ENCODE data around the gene RNASEL. TPM values are rescaled to one million over a fixed set of nuclear protein-coding genes. Genes with fewer than 3 reads are reported as not detected.

RNASEL gene
- total RNA-seq, 4 donors from 2014 or later, result 6.1 to 8.0 (median 7.1) TPM

DNA sequence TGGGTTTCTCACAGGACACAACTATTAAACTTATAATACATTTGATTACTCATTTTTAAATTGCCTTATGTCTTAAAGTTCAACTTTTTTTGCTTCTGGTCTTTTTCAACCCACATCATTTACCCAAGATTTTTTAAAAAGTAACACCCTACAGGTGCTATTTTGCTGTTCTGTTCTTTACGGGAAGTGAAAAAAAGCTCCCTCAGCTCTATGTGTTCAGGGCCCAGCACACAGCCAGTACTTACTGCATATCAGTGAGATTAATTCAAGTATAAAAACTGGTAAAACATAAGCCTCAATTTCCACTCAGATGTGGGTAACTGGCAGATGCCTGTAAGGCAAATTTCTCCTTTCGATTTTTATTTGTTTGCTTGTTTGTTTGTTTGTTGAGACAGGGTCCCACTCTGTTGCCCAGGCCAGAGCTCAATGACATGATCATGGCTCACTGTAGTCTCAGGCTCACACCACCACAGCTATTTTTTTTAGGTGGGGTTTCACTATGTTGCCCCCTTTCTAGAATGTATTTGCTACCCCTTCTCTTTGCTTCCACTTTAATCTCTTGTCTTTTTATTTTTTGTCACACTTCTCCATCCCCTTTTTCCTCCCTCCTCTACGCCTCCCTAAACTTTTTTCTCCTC is 20.3 kb downstream of the RNASEL start:
- H3K4me3 ChIP-seq (ENCODE audit: low read depth, poor library complexity, severe bottlenecking), result no peak overlapping the region
- no peak for TF ChIP-seq POLR2A (IDR thresholded peaks at IDR 0.05)
- TF ChIP-seq, protein P1, sequence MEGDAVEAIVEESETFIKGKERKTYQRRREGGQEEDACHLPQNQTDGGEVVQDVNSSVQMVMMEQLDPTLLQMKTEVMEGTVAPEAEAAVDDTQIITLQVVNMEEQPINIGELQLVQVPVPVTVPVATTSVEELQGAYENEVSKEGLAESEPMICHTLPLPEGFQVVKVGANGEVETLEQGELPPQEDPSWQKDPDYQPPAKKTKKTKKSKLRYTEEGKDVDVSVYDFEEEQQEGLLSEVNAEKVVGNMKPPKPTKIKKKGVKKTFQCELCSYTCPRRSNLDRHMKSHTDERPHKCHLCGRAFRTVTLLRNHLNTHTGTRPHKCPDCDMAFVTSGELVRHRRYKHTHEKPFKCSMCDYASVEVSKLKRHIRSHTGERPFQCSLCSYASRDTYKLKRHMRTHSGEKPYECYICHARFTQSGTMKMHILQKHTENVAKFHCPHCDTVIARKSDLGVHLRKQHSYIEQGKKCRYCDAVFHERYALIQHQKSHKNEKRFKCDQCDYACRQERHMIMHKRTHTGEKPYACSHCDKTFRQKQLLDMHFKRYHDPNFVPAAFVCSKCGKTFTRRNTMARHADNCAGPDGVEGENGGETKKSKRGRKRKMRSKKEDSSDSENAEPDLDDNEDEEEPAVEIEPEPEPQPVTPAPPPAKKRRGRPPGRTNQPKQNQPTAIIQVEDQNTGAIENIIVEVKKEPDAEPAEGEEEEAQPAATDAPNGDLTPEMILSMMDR (IDR thresholded peaks at IDR 0.05), result no peak
- DNase-seq (ENCODE audit: low spot score in 2 of 2), result no peak
- 85 to 96% methylated on average over 3 of the region's 3 CpGs for WGBS, 2 donors
- intact Hi-C loops (cut with DNase I; ENCODE audit: low total_unique reads), result no loop called here

DNA sequence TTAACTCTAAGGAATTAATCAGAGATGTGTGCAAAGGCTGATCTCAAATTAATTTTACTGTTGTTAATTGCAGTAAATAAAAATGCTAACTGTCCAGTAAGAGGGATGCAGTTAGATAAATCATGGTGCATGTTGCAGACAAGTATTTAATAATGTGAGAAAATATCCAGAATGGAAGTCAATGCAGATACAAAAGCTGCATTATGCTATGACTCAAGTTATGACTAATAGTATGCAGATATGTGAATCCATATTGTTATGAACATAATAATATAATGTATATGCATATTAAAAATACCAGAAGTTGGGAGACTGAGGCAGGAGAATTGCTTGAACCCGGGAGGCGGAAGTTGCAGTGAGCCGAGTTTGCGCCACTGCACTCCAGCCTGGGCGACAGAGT is 21.4 kb downstream of the RNASEL start:
- TF ChIP-seq, protein P1 (IDR thresholded peaks at IDR 0.05), result no peak
- no peak for TF ChIP-seq POLR2A (IDR thresholded peaks at IDR 0.05)
- no peak for DNase-seq (ENCODE audit: low spot score in 2 of 2)
- WGBS, 2 donors, result 90 to 96% methylated on average over 5 of the region's 5 CpGs
- H3K4me3 ChIP-seq (ENCODE audit: low read depth, poor library complexity, severe bottlenecking), result no peak overlapping the region
- intact Hi-C loops (cut with DNase I; ENCODE audit: low total_unique reads), result no loop called here

DNA sequence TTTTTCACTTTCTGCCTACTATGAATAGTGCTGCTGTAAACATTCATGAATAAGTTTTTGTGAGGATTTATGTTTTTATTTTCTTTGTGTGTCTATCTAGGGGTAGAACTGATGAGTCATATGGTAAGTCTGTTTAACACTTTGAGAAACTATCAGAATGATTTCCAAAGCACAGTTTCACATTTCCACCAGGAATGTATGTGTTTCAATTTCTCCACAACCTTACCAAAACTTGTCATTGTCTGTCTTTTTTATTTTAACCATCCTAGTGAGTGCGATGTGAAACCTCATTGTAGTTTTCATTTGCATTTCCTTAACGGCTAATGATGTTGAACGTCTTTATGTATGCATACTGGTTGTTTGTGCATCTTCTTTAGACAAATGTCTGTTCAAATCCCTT is 23.5 kb downstream of the RNASEL start:
- no peak for DNase-seq (ENCODE audit: low spot score in 2 of 2)
- H3K4me3 ChIP-seq (ENCODE audit: low read depth, poor library complexity, severe bottlenecking), result no peak overlapping the region
- 88 to 92% methylated on average over 3 of the region's 3 CpGs for WGBS, 2 donors
- intact Hi-C loops (cut with DNase I; ENCODE audit: low total_unique reads), result no loop called here
- TF ChIP-seq, protein P1 (IDR thresholded peaks at IDR 0.05), result no peak
- no peak for TF ChIP-seq POLR2A (IDR thresholded peaks at IDR 0.05)

DNA sequence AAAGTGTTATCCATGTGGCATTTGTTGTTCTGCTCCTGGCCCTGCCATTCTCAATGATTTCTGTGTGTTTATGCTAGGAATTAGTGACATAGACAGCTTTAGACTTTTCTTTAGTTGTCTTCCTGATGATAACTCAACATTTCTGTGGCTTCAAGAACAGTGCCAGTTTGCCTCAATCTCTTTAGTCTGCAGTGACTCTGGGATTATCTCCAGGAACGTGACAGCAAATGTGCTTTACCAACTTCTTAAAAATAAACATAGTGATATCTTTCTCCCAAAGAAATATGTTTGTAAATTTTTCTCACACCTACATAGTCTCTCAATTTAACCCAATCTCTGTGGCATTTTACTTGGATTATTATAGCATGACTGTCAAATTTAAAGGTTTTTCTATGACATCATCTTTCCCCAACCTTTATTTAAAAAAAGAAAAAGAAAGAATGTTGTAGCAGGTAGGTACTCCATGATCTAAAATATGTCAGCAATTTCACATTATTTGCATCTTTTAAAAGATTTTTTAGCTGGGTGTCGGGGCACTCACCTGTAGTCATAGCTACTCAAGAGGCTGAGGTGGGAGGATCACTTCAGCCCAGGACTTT is 24.6 kb downstream of the RNASEL start:
- H3K4me3 ChIP-seq (ENCODE audit: low read depth, poor library complexity, severe bottlenecking), result no peak overlapping the region
- WGBS, 2 donors, result 69 to 70% methylated on average over 2 of the region's 2 CpGs
- no peak for DNase-seq (ENCODE audit: low spot score in 2 of 2)
- no peak for TF ChIP-seq POLR2A (IDR thresholded peaks at IDR 0.05)
- TF ChIP-seq, protein P1 (IDR thresholded peaks at IDR 0.05), result no peak
- intact Hi-C loops (cut with DNase I; ENCODE audit: low total_unique reads), result no loop called here

DNA sequence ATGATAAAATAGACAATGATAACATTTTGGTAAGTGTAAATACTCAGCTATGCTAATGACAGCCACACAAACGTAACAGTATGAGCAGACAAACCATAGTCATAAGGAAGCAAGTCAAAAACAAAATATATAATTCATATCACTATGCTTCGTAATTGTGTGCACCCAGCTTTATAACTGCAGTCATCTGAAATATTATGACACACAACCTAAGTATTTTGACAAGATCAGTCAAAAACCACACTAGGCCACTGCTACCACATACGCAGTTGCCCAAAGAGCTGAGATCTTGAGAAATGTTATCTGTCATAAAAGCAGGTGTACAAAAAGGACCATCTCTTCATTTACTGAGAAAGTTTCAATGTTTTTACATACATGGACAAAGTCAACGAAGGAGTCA is 26.0 kb downstream of the RNASEL start:
- intact Hi-C loops (cut with DNase I; ENCODE audit: low total_unique reads), result no loop called here
- WGBS, 2 donors, result 86 to 88% methylated on average over 4 of the region's 4 CpGs
- TF ChIP-seq POLR2A (IDR thresholded peaks at IDR 0.05), result no peak
- TF ChIP-seq, protein P1 (IDR thresholded peaks at IDR 0.05), result no peak
- DNase-seq (ENCODE audit: low spot score in 2 of 2), result no peak
- H3K4me3 ChIP-seq (ENCODE audit: low read depth, poor library complexity, severe bottlenecking), result no peak overlapping the region

DNA sequence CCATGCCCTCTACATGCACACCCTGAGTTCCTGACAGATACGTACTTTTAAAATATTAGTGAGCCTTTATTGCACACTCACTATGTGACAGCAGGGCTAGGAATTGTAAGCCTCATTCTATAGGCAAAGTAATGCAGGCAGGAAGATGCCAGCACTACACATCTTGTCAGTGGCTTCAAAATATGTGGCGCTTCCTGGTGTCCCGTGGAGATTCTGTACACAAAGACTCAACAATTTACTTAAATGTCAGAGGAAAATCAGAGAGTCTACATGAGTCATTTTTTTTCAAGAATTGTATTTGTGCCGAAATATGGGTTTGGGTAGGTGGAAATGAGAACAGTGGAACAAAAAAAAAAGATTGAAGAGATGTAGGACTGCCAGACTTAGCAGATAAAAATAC is 27.6 kb downstream of the RNASEL start:
- intact Hi-C loops (cut with DNase I; ENCODE audit: low total_unique reads), result no loop called here
- H3K4me3 ChIP-seq (ENCODE audit: low read depth, poor library complexity, severe bottlenecking), result no peak overlapping the region
- DNase-seq (ENCODE audit: low spot score in 2 of 2), result no peak
- WGBS, 2 donors, result 72 to 73% methylated on average over 4 of the region's 4 CpGs
- TF ChIP-seq POLR2A (IDR thresholded peaks at IDR 0.05), result no peak
- TF ChIP-seq, protein P1 (IDR thresholded peaks at IDR 0.05), result no peak

All from lower leg skin (tissue), 4 donors.